HT1080 (cell line): ENCODE data around the gene ATP6V0E1. TPM values are rescaled to one million over a fixed set of nuclear protein-coding genes. Genes with fewer than 3 reads are reported as not detected.
A peak's percentile ranks its signal among the peaks of the same experiment; 100 is the strongest.
"Not testable (repeated sequence)": the region's sequence is repeated elsewhere in the genome, so short reads cannot be mapped to it uniquely, and the experiment has no call there.

Experiments used
- DNase-seq: peaks from one replicate; pipeline ENCODE4 v3.0.0-alpha.2; 2015; ENCODE audit warnings: low read depth
- small RNA-seq: library from RNA; depleted of rRNA; stranded (forward); fragments of <200 nt; gene quantifications from one replicate; pipeline ENCODE3, GENCODE V24; 2014
- total RNA-seq: library from RNA; depleted of rRNA; stranded (reverse); fragments of >200 nt; shearing (Covaris generic); gene quantifications from 2 replicates; pipeline ENCODE4 v1.2.3, GENCODE V29; 2014; rRNA removed

Gene ATP6V0E1
- total RNA-seq, 1 experiment from 2014 or later: 141 TPM

GRCh38 chr5:173075137-173075843, 91.7 kb downstream of the ATP6V0E1 start:
- DNase-seq: no peak

DNA sequence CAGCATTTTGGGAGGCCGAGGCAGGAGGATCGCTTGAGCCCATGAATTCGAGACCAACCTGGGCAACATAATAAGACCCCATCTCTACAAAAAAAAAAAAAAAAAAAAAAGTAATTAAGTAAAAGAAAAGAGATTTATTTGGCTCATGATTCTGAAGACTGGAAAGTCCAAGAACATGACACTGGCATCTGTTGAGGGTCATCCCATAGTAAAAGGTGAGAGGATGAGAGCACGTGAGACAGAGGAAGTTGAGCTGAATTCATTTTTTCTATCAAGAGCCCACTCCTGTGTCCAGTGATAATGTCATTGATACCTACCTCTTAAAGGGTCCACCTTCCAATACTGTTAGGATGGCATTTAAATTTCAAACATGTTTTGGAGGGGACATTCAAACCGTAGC, 92.4 kb downstream of the ATP6V0E1 start:
- no peak for DNase-seq

GRCh38 chr5:173076471-173076870, 92.9 kb downstream of the ATP6V0E1 start:
- DNase-seq: not testable (repeated sequence)

DNA sequence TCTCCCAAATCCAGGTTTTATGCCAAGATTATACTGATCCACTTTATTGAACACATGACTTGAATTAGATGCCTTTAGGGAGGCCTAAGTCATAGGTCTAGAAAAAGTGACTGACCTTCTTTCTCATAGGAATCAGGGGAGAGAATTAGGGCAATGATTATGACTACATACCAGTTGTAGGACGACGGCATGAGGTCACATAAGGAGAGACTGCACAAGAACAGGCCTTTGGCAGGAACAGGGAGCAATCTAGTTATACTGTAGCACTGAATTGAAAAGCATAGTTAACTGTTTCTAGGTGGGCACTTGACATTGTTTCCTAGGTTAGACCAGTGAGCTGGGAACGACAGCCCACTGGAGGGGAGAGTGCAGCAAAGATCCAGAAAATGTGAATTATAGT, 95.3 kb downstream of the ATP6V0E1 start:
- no peak for DNase-seq

Small RNA genes lying within 50 kb of the gene (small RNA-seq; reads per million reads assigned to genes)
- gene RF00019 (not detected), gene SNORA74B (17.6 reads per million, percentile 93 among the genes with 10 or more reads in this experiment)

Other genes with a start within 250 kb of the ATP6V0E1 start
- 21.2 and 21.9 TPM in 2 replicates for gene DUSP1, start 212.6 kb upstream of the ATP6V0E1 start, total RNA-seq
- gene ERGIC1, start 149.5 kb upstream of the ATP6V0E1 start, total RNA-seq: 125 and 169 TPM in 2 replicates
- gene RPL26L1, start 24.3 kb upstream of the ATP6V0E1 start, total RNA-seq: 113 TPM in 2 replicates
- gene CREBRF, start 72.6 kb downstream of the ATP6V0E1 start, total RNA-seq: 1.5 and 3.6 TPM in 2 replicates
- gene BNIP1, start 160.8 kb downstream of the ATP6V0E1 start, total RNA-seq: 39.7 and 45.4 TPM in 2 replicates